ENCODE data around the gene SRSF1.

The SRSF1 gene, protein sequence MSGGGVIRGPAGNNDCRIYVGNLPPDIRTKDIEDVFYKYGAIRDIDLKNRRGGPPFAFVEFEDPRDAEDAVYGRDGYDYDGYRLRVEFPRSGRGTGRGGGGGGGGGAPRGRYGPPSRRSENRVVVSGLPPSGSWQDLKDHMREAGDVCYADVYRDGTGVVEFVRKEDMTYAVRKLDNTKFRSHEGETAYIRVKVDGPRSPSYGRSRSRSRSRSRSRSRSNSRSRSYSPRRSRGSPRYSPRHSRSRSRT

GRCh38 chr17:58006924-58007780 lies at the start of gene SRSF1:
SRSF1 (minus strand) TSS chr17:58007246; CDS start chr17:58007137, 109 bp downstream.
- Histone ChIP-seq H3F3A (ENCODE audit: low read depth) (no peaks in the 10 kb centered on the region), H3K4me2 (ENCODE audit: low read depth, low read length, poor library complexity, severe bottlenecking) (peak within 1 kb of the TSS; percentile 98)
- no peak for TF ChIP-seq CTCF (conservative IDR thresholded peaks at IDR 0.05; ENCODE audit: low read length)
- no peak for TF ChIP-seq EZH2phosphoT487 (IDR thresholded peaks at IDR 0.05; ENCODE audit: borderline replicate concordance)

DNA sequence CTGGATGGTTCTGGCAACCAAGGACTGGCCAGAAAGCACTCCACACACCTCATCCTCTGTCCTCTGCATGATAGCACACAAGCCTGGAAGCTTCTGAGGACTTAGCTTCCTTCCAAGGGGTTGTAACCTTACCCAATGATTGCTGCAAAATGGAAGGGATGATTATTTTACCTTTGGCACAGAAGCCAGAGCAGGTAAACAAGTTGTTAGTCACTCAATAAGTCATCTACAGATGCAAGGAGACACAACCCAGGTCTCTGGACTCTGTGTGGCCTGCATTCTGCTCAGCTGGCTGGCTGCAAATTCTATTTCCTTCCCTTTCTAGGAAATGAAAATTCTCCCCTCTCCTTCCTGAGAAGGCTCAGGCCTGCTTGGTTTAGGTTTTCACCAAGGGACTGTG lies 49.4 kb upstream of the SRSF1 start:
- Histone ChIP-seq H3K4me2 (ENCODE audit: low read depth, low read length, poor library complexity, severe bottlenecking) (no peak overlapping the region), H3F3A (ENCODE audit: low read depth) (no peaks in the 10 kb centered on the region)

More at GRCh38 chr17:58006924-58007780, at the start of gene SRSF1:
- Histone ChIP-seq H3K27me3 (ENCODE audit: insufficient read depth, low read length, poor library complexity, severe bottlenecking) (peaks cover 6% of the 10 kb centered on the region), H3K4me1 (ENCODE audit: insufficient read depth, low read length, poor library complexity, severe bottlenecking) (peaks cover 44% of the 10 kb centered on the region), H3K9me2 (replicated peaks; ENCODE audit: low read depth, low read length) (no peaks in the 10 kb centered on the region), H2AFZ (ENCODE audit: low read length) (peak within 1 kb of the TSS; percentile 77), H3K36me3 (ENCODE audit: insufficient read depth, low read length) (peaks cover 40% of the 10 kb centered on the region), H3K9ac (ENCODE audit: low read depth, low read length, poor library complexity, severe bottlenecking) (peak within 1 kb of the TSS; percentile 100), H3K4me3 (ENCODE audit: low read length, poor library complexity, severe bottlenecking) (peak within 1 kb of the TSS; percentile 89), H4K20me1 (ENCODE audit: insufficient read depth, low read length, poor library complexity, severe bottlenecking) (peaks cover 48% of the 10 kb centered on the region), H3K9me3 (ENCODE audit: insufficient read depth, low read depth, low read length) (no peaks in the 10 kb centered on the region), H3K79me2 (ENCODE audit: insufficient read depth, low read length) (peaks cover 66% of the 10 kb centered on the region)

GRCh38 chr17:58054641-58055040 lies 47.6 kb upstream of the SRSF1 start:
- Histone ChIP-seq H3K9me3 (ENCODE audit: insufficient read depth, low read depth, low read length) (no peaks in the 10 kb centered on the region), H4K20me1 (ENCODE audit: insufficient read depth, low read length, poor library complexity, severe bottlenecking) (no peaks in the 10 kb centered on the region), H3K79me2 (ENCODE audit: insufficient read depth, low read length) (no peaks in the 10 kb centered on the region), H3K9ac (ENCODE audit: low read depth, low read length, poor library complexity, severe bottlenecking) (no peak overlapping the region), H2AFZ (ENCODE audit: low read length) (no peak overlapping the region), H3K27me3 (ENCODE audit: insufficient read depth, low read length, poor library complexity, severe bottlenecking) (no peaks in the 10 kb centered on the region), H3K4me3 (ENCODE audit: low read length, poor library complexity, severe bottlenecking) (no peak overlapping the region), H3F3A (ENCODE audit: low read depth) (no peaks in the 10 kb centered on the region), H3K36me3 (ENCODE audit: insufficient read depth, low read length) (no peaks in the 10 kb centered on the region), H3K4me2 (ENCODE audit: low read depth, low read length, poor library complexity, severe bottlenecking) (no peak overlapping the region), H3K4me1 (ENCODE audit: insufficient read depth, low read length, poor library complexity, severe bottlenecking) (no peaks in the 10 kb centered on the region), H3K9me2 (replicated peaks; ENCODE audit: low read depth, low read length) (no peaks in the 10 kb centered on the region)
- TF ChIP-seq EZH2phosphoT487 (IDR thresholded peaks at IDR 0.05; ENCODE audit: borderline replicate concordance) = no peak
- no peak for TF ChIP-seq CTCF (conservative IDR thresholded peaks at IDR 0.05; ENCODE audit: low read length)

More for the DNA sequence above, 49.4 kb upstream of the SRSF1 start:
- H2AFZ ChIP-seq (ENCODE audit: low read length) = no peak overlapping the region
- no peaks in the 10 kb centered on the region for H3K36me3 ChIP-seq (ENCODE audit: insufficient read depth, low read length)
- H3K27me3 ChIP-seq (ENCODE audit: insufficient read depth, low read length, poor library complexity, severe bottlenecking) = no peaks in the 10 kb centered on the region
- no peaks in the 10 kb centered on the region for H3K79me2 ChIP-seq (ENCODE audit: insufficient read depth, low read length)
- H3K4me3 ChIP-seq (ENCODE audit: low read length, poor library complexity, severe bottlenecking) = no peak overlapping the region
- no peaks in the 10 kb centered on the region for H3K9me3 ChIP-seq (ENCODE audit: insufficient read depth, low read depth, low read length)
- no peak for TF ChIP-seq EZH2phosphoT487 (IDR thresholded peaks at IDR 0.05; ENCODE audit: borderline replicate concordance)
- TF ChIP-seq CTCF (conservative IDR thresholded peaks at IDR 0.05; ENCODE audit: low read length) = no peak
- H3K4me1 ChIP-seq (ENCODE audit: insufficient read depth, low read length, poor library complexity, severe bottlenecking) = no peaks in the 10 kb centered on the region
- no peaks in the 10 kb centered on the region for H4K20me1 ChIP-seq (ENCODE audit: insufficient read depth, low read length, poor library complexity, severe bottlenecking)
- H3K9ac ChIP-seq (ENCODE audit: low read depth, low read length, poor library complexity, severe bottlenecking) = no peak overlapping the region
- H3K9me2 ChIP-seq (replicated peaks; ENCODE audit: low read depth, low read length) = no peaks in the 10 kb centered on the region
